HUES64 (cell line): Measurements from ENCODE around the gene PCTP.

Experiments used
- H3K27ac ChIP-seq: 2 replicates; pipeline ENCODE4 v1.7.0; 2013; ENCODE audit warnings: low read depth, low read length, inconsistent platforms
- H3K27me3 ChIP-seq: 2 replicates; pipeline ENCODE4 v1.6.1; 2013; ENCODE audit warnings: mild to moderate bottlenecking, low read length; ENCODE audit not compliant: insufficient read depth
- H3K36me3 ChIP-seq: 2 replicates; pipeline ENCODE4 v1.6.1; 2013; ENCODE audit warnings: mild to moderate bottlenecking, low read length; ENCODE audit not compliant: insufficient read depth
- H3K4me1 ChIP-seq: 2 replicates; pipeline ENCODE4 v1.6.1; 2013; ENCODE audit warnings: mild to moderate bottlenecking, low read length, moderate library complexity; ENCODE audit not compliant: insufficient read depth
- H3K4me3 ChIP-seq: 2 replicates; pipeline ENCODE4 v1.5.1; 2013; ENCODE audit warnings: mild to moderate bottlenecking, low read length, moderate library complexity
- H3K9ac ChIP-seq: 2 replicates; pipeline ENCODE4 v1.6.1; 2013; ENCODE audit warnings: mild to moderate bottlenecking, low read depth, low read length
- H3K9me3 ChIP-seq: 2 replicates; pipeline ENCODE4 v1.6.1; 2013; ENCODE audit warnings: low read depth, low read length; ENCODE audit not compliant: insufficient read depth
- WGBS: fragments of 150-250, 120-280 bp; methylation state at CpG from one replicate; pipeline ENCODE4 v1.1.7; 2013; ENCODE audit warnings: missing lambda C conversion rate; 5-methylcytosine and 5-hydroxymethylcytosine counted together

PCTP gene

GRCh38 chr17:55774846-55775271, 24.0 kb downstream of the PCTP start:
- Histone ChIP-seq H3K27ac (no peak overlapping the region), H3K4me3 (no peak overlapping the region), H3K9ac (no peak overlapping the region; the same call in 1 of the 2 replicates), H3K27me3 (no peaks in the 10 kb centered on the region), H3K9me3 (no peaks in the 10 kb centered on the region), H3K4me1 (peaks cover 8% of the 10 kb centered on the region; the same call in 1 of the 2 replicates), H3K36me3 (peaks cover 23% of the 10 kb centered on the region; the same call in 1 of the 2 replicates)
- 79% methylated on average over 7 of the region's 7 CpGs for WGBS

GRCh38 chr17:55776271-55776670, 25.4 kb downstream of the PCTP start:
- Histone ChIP-seq H3K27ac (no peak overlapping the region), H3K4me1 (peaks cover 8% of the 10 kb centered on the region; the same call in 1 of the 2 replicates), H3K36me3 (peaks cover 22% of the 10 kb centered on the region; the same call in 1 of the 2 replicates), H3K4me3 (no peak overlapping the region), H3K27me3 (no peaks in the 10 kb centered on the region), H3K9me3 (no peaks in the 10 kb centered on the region), H3K9ac (no peak overlapping the region)
- WGBS: 95% methylated on average over 8 of the region's 8 CpGs

DNA sequence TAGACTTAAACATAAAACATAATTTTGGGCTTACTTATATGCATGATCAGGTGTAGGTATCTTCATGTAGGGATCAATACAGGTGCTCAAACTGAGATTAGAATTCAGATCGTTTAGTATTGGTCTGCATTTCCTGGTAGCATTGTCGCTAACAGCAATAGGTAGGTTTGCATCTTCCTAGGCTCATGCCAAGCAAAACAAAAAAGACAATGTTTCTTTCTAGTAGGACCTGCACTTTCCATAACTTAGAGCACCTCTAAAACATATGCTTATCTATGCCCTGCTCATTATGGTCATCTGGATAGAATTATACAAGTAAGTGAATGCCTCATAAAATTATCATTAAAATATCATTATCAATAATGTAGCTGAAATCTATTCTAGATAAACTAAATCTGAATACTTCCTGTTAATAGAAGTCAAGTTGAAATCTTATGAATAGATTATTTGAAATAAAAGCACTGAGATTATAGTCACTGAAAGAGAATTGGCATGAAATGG, 26.7 kb downstream of the PCTP start:
- Histone ChIP-seq H3K4me1 (peaks cover 8% of the 10 kb centered on the region; the same call in 1 of the 2 replicates), H3K9me3 (no peaks in the 10 kb centered on the region), H3K4me3 (no peak overlapping the region), H3K36me3 (peaks cover 17% of the 10 kb centered on the region; the same call in 1 of the 2 replicates), H3K9ac (no peak overlapping the region), H3K27me3 (no peaks in the 10 kb centered on the region), H3K27ac (no peak overlapping the region)
- 97% methylated on average over 2 of the region's 2 CpGs for WGBS

- H3K36me3 ChIP-seq: peaks cover 17% of the 10 kb centered on the region; the same call in 1 of the 2 replicates
- H3K4me1 ChIP-seq: peaks cover 8% of the 10 kb centered on the region; the same call in 1 of the 2 replicates
- H3K27me3 ChIP-seq: no peaks in the 10 kb centered on the region
- no peak overlapping the region for H3K27ac ChIP-seq
- no peak overlapping the region for H3K4me3 ChIP-seq
- WGBS: 89% methylated on average over 6 of the region's 6 CpGs
- no peaks in the 10 kb centered on the region for H3K9me3 ChIP-seq
- H3K9ac ChIP-seq: no peak overlapping the region
Measured at GRCh38 chr17:55778389-55779118, 27.7 kb downstream of the PCTP start.

GRCh38 chr17:55783684-55784245, 32.9 kb downstream of the PCTP start:
- Histone ChIP-seq H3K27me3 (no peaks in the 10 kb centered on the region), H3K4me3 (no peak overlapping the region), H3K9me3 (no peaks in the 10 kb centered on the region), H3K27ac (no peak overlapping the region), H3K36me3 (no peaks in the 10 kb centered on the region), H3K9ac (no peak overlapping the region), H3K4me1 (no peaks in the 10 kb centered on the region)
- 94% methylated on average over 16 of the region's 16 CpGs for WGBS

DNA sequence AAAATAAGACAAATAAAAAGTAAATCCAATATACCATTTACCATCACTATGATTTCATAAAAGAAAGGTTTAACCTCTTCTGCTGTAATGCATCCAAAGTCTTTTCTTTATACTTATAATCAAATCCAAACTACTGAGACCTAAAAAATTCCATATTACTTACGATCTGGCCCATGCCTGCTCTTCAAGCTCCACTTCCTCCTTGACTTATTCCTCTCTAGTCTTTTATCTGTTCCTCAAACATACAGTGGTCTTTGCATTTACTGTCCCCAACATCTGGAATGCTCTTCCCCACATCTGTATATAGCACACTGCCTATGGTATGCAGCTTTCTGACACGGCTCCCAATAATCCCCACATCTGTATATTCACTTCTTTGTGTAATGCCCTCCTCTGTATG, 33.8 kb downstream of the PCTP start:
- Histone ChIP-seq H3K36me3 (no peaks in the 10 kb centered on the region), H3K9me3 (no peaks in the 10 kb centered on the region), H3K9ac (no peak overlapping the region), H3K4me1 (no peaks in the 10 kb centered on the region), H3K4me3 (no peak overlapping the region), H3K27me3 (no peaks in the 10 kb centered on the region), H3K27ac (no peak overlapping the region)
- WGBS: 90% methylated on average over 2 of the region's 2 CpGs

GRCh38 chr17:55785181-55785580, 34.3 kb downstream of the PCTP start:
- Histone ChIP-seq H3K27ac (no peak overlapping the region), H3K27me3 (no peaks in the 10 kb centered on the region), H3K4me3 (no peak overlapping the region), H3K9ac (no peak overlapping the region), H3K9me3 (no peaks in the 10 kb centered on the region), H3K4me1 (no peaks in the 10 kb centered on the region), H3K36me3 (no peaks in the 10 kb centered on the region)
- 92% methylated on average over 1 of the region's 1 CpG for WGBS

DNA sequence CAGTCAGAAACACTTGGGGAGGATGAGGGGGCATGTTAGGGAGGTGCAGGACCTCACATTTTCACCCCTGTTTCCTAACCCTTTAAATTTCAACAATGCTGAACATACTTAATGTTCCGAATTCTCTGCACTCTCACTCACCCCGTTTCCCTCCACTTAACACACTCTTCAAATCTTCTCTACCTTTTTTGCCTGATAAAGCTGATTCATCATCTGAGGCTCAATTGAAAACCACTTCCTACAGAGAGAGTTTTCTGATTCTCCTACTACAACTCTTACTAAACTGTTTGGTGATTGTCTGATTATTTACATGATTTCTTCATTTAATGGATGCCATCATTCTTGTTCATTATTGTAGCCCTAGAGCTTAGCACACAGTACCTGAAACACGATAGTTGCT, 42.4 kb downstream of the PCTP start:
- Histone ChIP-seq H3K9ac (no peak overlapping the region), H3K4me3 (no peak overlapping the region)
- 93% methylated on average over 3 of the region's 3 CpGs for WGBS

DNA sequence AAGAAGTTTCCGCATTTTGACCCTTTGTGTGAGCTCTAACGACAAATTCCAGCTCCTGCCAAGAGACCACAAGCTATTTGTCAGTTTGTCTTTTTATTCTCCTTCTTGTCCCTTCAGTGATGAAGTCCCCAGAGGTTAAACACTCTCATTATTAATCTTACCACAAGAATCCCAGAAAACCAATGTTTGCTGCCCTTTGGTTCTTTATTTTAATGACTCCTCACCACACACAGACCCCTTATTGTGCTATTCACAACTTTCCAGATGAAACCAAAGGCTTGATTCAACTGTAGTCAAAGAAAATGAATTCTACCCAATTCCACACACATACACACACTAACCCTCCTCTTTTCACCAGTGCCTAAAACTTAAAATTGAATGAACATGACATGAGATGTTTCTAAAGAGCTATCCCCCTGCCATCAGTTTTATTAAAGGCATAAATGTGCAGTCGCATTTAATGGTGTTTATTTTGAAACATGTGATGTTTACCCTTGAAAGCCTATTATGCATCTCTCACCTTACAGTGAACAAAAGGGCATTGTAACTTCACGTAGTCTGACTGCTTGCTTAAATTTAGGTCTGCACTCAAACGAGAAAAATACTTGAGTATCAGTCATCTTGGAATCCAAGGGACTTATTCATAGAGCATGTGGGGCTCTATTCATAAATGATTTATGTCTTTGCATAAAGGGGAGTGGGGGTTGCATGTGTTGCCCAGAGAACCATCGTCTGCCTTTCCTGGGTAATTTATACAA, 44.1 kb downstream of the PCTP start:
- 83% methylated on average over 6 of the region's 6 CpGs for WGBS
- Histone ChIP-seq H3K4me3 (no peak overlapping the region), H3K27me3 (no peaks in the 10 kb centered on the region), H3K9me3 (no peaks in the 10 kb centered on the region), H3K4me1 (peaks cover 13% of the 10 kb centered on the region), H3K27ac (no peak overlapping the region), H3K9ac (no peak overlapping the region), H3K36me3 (no peaks in the 10 kb centered on the region)

More for the DNA sequence above, 42.4 kb downstream of the PCTP start:
- Histone ChIP-seq H3K9me3 (no peaks in the 10 kb centered on the region), H3K4me1 (peaks cover 13% of the 10 kb centered on the region), H3K27ac (no peak overlapping the region), H3K27me3 (no peaks in the 10 kb centered on the region), H3K36me3 (no peaks in the 10 kb centered on the region)

- H3K27me3 ChIP-seq: no peaks in the 10 kb centered on the region
- H3K4me1 ChIP-seq: no peaks in the 10 kb centered on the region
- H3K27ac ChIP-seq: no peak overlapping the region
- 94% methylated on average over 2 of the region's 2 CpGs for WGBS
- H3K4me3 ChIP-seq: no peak overlapping the region
- H3K9ac ChIP-seq: no peak overlapping the region
- no peaks in the 10 kb centered on the region for H3K36me3 ChIP-seq
- no peaks in the 10 kb centered on the region for H3K9me3 ChIP-seq
Measured at GRCh38 chr17:55806745-55807495, 56.1 kb downstream of the PCTP start.
